Endothelial cell of umbilical vein (primary cell): ENCODE measurements around the gene R3HDM1. TPM values are rescaled to one million over a fixed set of nuclear protein-coding genes. Genes with fewer than 3 reads are reported as not detected.

Source experiments
- BruUV-seq: library from RNA; stranded (reverse); fragments of 400-500 nt; replicated peaks from 2 replicates; lab custom pipeline; 2021; lab: Mats Ljungman, UMichigan
- CTCF ChIA-PET: fragments of 300-600, 350-600 bp; sonication (Branson Sonifier 250); formaldehyde crosslinking; loops from one replicate; lab custom pipeline; 2021; ENCODE audit warnings: antibody characterized with exemption, inconsistent platforms; lab: Charles Lee
- POLR2A ChIA-PET: fragments of 300-600, 350-600 bp; sonication (Branson Sonifier 250); formaldehyde crosslinking; loops from one replicate; lab custom pipeline; 2021; ENCODE audit warnings: antibody characterized with exemption, inconsistent platforms; lab: Charles Lee
- DNase-seq: peaks from one replicate; pipeline ENCODE4 v3.0.0-alpha.2; 2011; ENCODE audit warnings: low read depth, low spot score
- FAIRE-seq: peaks from 2 replicates; lab custom pipeline; 2011; peaks lifted over from hg19 to GRCh38; lab: Jason Lieb, UNC
- H2AFZ ChIP-seq: 2 replicates; pipeline ENCODE4 v1.6.0; 2012; ENCODE audit warnings: low read depth, low read length, control low read depth, inconsistent platforms
- H3K27ac ChIP-seq: 2 replicates; pipeline ENCODE4 v1.5.1; 2011; ENCODE audit warnings: low read depth, mild to moderate bottlenecking, control low read depth, low read length, moderate library complexity; ENCODE audit not compliant: insufficient read depth
- H3K27me3 ChIP-seq, 2 experiments: 2 replicates each; pipeline versions ENCODE4 v1.6.0 to v1.6.1; 2011; ENCODE audit warnings: low read length in 2 of 2, mixed read lengths in 1 of 2; ENCODE audit not compliant: control insufficient read depth in 2 of 2, insufficient read depth in 2 of 2
- H3K36me3 ChIP-seq, 2 experiments: 2 replicates in 1 of 2; 3 replicates in 1 of 2; pipeline ENCODE4 v1.5.1; 2011; ENCODE audit warnings: low read length in 2 of 2, mild to moderate bottlenecking in 1 of 2, moderate library complexity in 1 of 2; ENCODE audit not compliant: control insufficient read depth in 2 of 2, insufficient read depth in 2 of 2; ENCODE audit errors: extremely low read depth in 1 of 2
- H3K4me1 ChIP-seq: 3 replicates; pipeline ENCODE4 v1.5.1; 2011; ENCODE audit warnings: mild to moderate bottlenecking, low read length; ENCODE audit not compliant: control insufficient read depth, insufficient read depth; ENCODE audit errors: extremely low read depth
- H3K4me2 ChIP-seq: 2 replicates; pipeline ENCODE4 v1.6.1; 2011; ENCODE audit warnings: low read length, control low read depth, mixed read lengths; ENCODE audit not compliant: insufficient read depth
- H3K4me3 ChIP-seq, 3 experiments: fragments of 200-600 bp in 1 of 3; sonication (generic), shearing (Covaris generic) in 1 of 3; replicated peaks in 1 of 3; 2 replicates each; pipeline ENCODE4 v1.5.1; 2011 to 2016; ENCODE audit warnings: control low read depth in 3 of 3, low read length in 3 of 3, mild to moderate bottlenecking in 2 of 3, inconsistent platforms in 1 of 3, low read depth in 1 of 3, moderate library complexity in 1 of 3; ENCODE audit not compliant: insufficient read depth in 1 of 3
- H3K79me2 ChIP-seq: 2 replicates; pipeline ENCODE4 v1.6.0; 2012; ENCODE audit warnings: low read length, inconsistent platforms; ENCODE audit not compliant: control insufficient read depth, insufficient read depth
- H3K9ac ChIP-seq: replicated peaks from 2 replicates; pipeline ENCODE3; 2011; ENCODE audit warnings: low read length, control low read depth; ENCODE audit not compliant: insufficient read depth; ENCODE audit errors: extremely low read depth
- H3K9me1 ChIP-seq: replicated peaks from 3 replicates; pipeline ENCODE4 v1.6.0; 2011; ENCODE audit warnings: mild to moderate bottlenecking, low read length; ENCODE audit not compliant: control insufficient read depth, insufficient read depth; ENCODE audit errors: extremely low read depth
- H3K9me3 ChIP-seq: replicated peaks from 2 replicates; pipeline ENCODE4 v1.5.1; 2012; ENCODE audit warnings: low read length, inconsistent platforms; ENCODE audit not compliant: control insufficient read depth, insufficient read depth
- H4K20me1 ChIP-seq: replicated peaks from 2 replicates; pipeline ENCODE3; 2011; ENCODE audit warnings: mild to moderate bottlenecking, low read length; ENCODE audit not compliant: control insufficient read depth, insufficient read depth; ENCODE audit errors: extremely low read depth
- CTCF ChIP-seq, 2 donors: IDR thresholded peaks; 1 replicate in 1 of 2; 2 replicates in 1 of 2; pipeline ENCODE4 v1.5.1; 2011; ENCODE audit warnings: low read length in 2 of 2, mild to moderate bottlenecking in 2 of 2, moderate library complexity in 2 of 2, control low read depth in 1 of 2, inconsistent platforms in 1 of 2, low read depth in 1 of 2; ENCODE audit not compliant: insufficient read depth in 1 of 2; ENCODE audit errors: extremely low read depth in 1 of 2
- EZH2 ChIP-seq: IDR thresholded peaks from 2 replicates; pipeline ENCODE4 v1.6.1; 2012; ENCODE audit warnings: borderline replicate concordance, low read depth, mild to moderate bottlenecking, moderate library complexity, low read length, inconsistent platforms; ENCODE audit not compliant: severe bottlenecking
- FOS ChIP-seq: IDR thresholded peaks from 2 replicates; pipeline ENCODE4 v1.6.1; 2011; ENCODE audit warnings: mild to moderate bottlenecking, low read length, moderate library complexity, borderline replicate concordance; ENCODE audit not compliant: insufficient read depth
- GATA2 ChIP-seq: IDR thresholded peaks from 2 replicates; pipeline ENCODE4 v1.7.0; 2011; ENCODE audit warnings: low read depth, mild to moderate bottlenecking, moderate library complexity, mixed read lengths, low read length; ENCODE audit not compliant: insufficient read length, insufficient read depth
- JUN ChIP-seq: IDR thresholded peaks from 2 replicates; pipeline ENCODE4 v1.6.1; 2011; ENCODE audit warnings: borderline replicate concordance, low read depth; ENCODE audit not compliant: insufficient read length, insufficient read depth
- MYC ChIP-seq: IDR thresholded peaks from one replicate; pipeline ENCODE4 v1.6.1; 2011; ENCODE audit warnings: mild to moderate bottlenecking, low read depth, low read length
- POLR2A ChIP-seq: IDR thresholded peaks from 2 replicates; pipeline ENCODE4 v1.6.1; 2012; ENCODE audit warnings: low read depth, mild to moderate bottlenecking, control low read depth, low read length
- POLR2AphosphoS5 ChIP-seq: IDR thresholded peaks from 2 replicates; pipeline ENCODE4 v1.6.1; 2012; ENCODE audit warnings: low read depth, mild to moderate bottlenecking, control low read depth, low read length, moderate library complexity; ENCODE audit not compliant: insufficient read depth
- dilution Hi-C: fragments of 300-500 bp; cut with MboI; formaldehyde crosslinking; loops from one replicate; pipeline ENCODE4 v1.15.0; 2019; ENCODE audit warnings: low sequenced_read_pairs; ENCODE audit not compliant: extremely low pct_ligation_motif_present
- intact Hi-C: fragments of 100-400 bp; cut with micrococcal nuclease; formaldehyde crosslinking; loops from one replicate; pipeline ENCODE4 v1.10.0; 2022
- polyA plus RNA-seq, 4 experiments: library from polyadenylated mRNA; depleted of rRNA in 3 of 4; stranded (reverse) in 3 of 4; unstranded in 1 of 4; fragments of >200 nt; gene quantifications; 2 replicates each; pipeline versions ENCODE4 v1.2.1 to v1.2.3, GENCODE V29; 2011 to 2012; ENCODE audit warnings: missing spikeins in 1 of 4
- total RNA-seq: library from RNA; stranded (reverse); gene quantifications from 2 replicates; pipeline ENCODE4 v1.2.3, GENCODE V29; 2021
- TF ChIP-seq, protein P1 (sequence below): IDR thresholded peaks from 2 replicates; pipeline ENCODE4 v1.6.1; 2011; ENCODE audit not compliant: insufficient read depth, insufficient read length

The R3HDM1 gene
- total and polyA plus RNA-seq, 2 donors (not counting 3 experiments of a cell fraction or from before 2014, with no cell fraction given), result 36.6 to 61.8 TPM

GRCh38 chr2:135586148-135586547 is 54.9 kb downstream of the R3HDM1 start:
- H4K20me1 ChIP-seq, result peaks cover 7% of the 10 kb centered on the region
- no peak overlapping the region for H2AFZ ChIP-seq
- no TSS peak for BruUV-seq
- ChIA-PET POLR2A (no interaction called here), CTCF (interaction anchor here (0.9 to 2.6 kb wide), 12 partner anchors 8 to 597 kb away, joined by 3 to 20 read pairs (median 6); no protein-coding TSS in a partner anchor)
- no peak overlapping the region for H3K9ac ChIP-seq
- no peaks in the 10 kb centered on the region for H3K27me3 ChIP-seq
- H3K4me1 ChIP-seq, result no peaks in the 10 kb centered on the region
- no peaks in the 10 kb centered on the region for H3K9me1 ChIP-seq
- FAIRE-seq, result no peak
- H3K36me3 ChIP-seq, result no peaks in the 10 kb centered on the region
- no peak for DNase-seq
- no peak overlapping the region for H3K4me2 ChIP-seq
- H3K4me3 ChIP-seq, result no peak overlapping the region
- TF ChIP-seq EZH2 (no peak), CTCF (IDR thresholded peaks at IDR 0.05; ENCODE audit: extremely low read depth in 1 of 2, insufficient read depth in 1 of 2, low read depth in 1 of 2, low read length in 2 of 2) (no peak), JUN (no peak), FOS (no peak)
- TF ChIP-seq, protein P1, sequence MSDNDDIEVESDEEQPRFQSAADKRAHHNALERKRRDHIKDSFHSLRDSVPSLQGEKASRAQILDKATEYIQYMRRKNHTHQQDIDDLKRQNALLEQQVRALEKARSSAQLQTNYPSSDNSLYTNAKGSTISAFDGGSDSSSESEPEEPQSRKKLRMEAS, result no peak
- intact Hi-C loops, result no loop called here
- dilution Hi-C loops, result no loop called here
- no peak overlapping the region for H3K27ac ChIP-seq
- H3K79me2 ChIP-seq, result peaks cover 3% of the 10 kb centered on the region
- no peaks in the 10 kb centered on the region for H3K9me3 ChIP-seq

GRCh38 chr2:135587958-135588357 is 56.7 kb downstream of the R3HDM1 start:
- TF ChIP-seq JUN, result no peak
- TF ChIP-seq CTCF (IDR thresholded peaks at IDR 0.05; ENCODE audit: extremely low read depth in 1 of 2, insufficient read depth in 1 of 2, low read depth in 1 of 2, low read length in 2 of 2), result no peak
- no peak for TF ChIP-seq FOS
- TF ChIP-seq POLR2A, result no peak
- TF ChIP-seq EZH2, result no peak
- no peak for TF ChIP-seq POLR2AphosphoS5
- no peak for TF ChIP-seq MYC
- TF ChIP-seq, protein P1, result no peak
- TF ChIP-seq GATA2, result no peak
- H4K20me1 ChIP-seq, result peaks cover 7% of the 10 kb centered on the region
- peaks cover 3% of the 10 kb centered on the region for H3K79me2 ChIP-seq
- POLR2A ChIA-PET, result no interaction called here
- no peaks in the 10 kb centered on the region for H3K9me1 ChIP-seq
- no peaks in the 10 kb centered on the region for H3K4me1 ChIP-seq
- no peak overlapping the region for H3K27ac ChIP-seq
- no peaks in the 10 kb centered on the region for H3K36me3 ChIP-seq
- FAIRE-seq (no peak), DNase-seq (no peak)
- no peak overlapping the region for H2AFZ ChIP-seq
- no TSS peak for BruUV-seq
- H3K27me3 ChIP-seq, result no peaks in the 10 kb centered on the region
- no peaks in the 10 kb centered on the region for H3K9me3 ChIP-seq
- dilution Hi-C loops, result no loop called here
- intact Hi-C loops, result no loop called here
- H3K4me2 ChIP-seq, result no peak overlapping the region
- no peak overlapping the region for H3K4me3 ChIP-seq
- no peak overlapping the region for H3K9ac ChIP-seq
- CTCF ChIA-PET, result no interaction called here
